Breast epithelium (tissue), 3 donors: ENCODE measurements around the gene PLD5.

Source experiments
- CTCF ChIP-seq, 3 donors: fragments of 450-650 bp; IDR thresholded peaks; one replicate each; pipeline ENCODE4 v1.5.1; 2016 to 2017; ENCODE audit warnings: antibody characterized with exemption in 3 of 3, mild to moderate bottlenecking in 3 of 3, moderate library complexity in 3 of 3
- POLR2A ChIP-seq: fragments of 450-650 bp; IDR thresholded peaks from one replicate; pipeline ENCODE4 v1.6.1; 2016; ENCODE audit warnings: antibody characterized with exemption, mild to moderate bottlenecking, moderate library complexity
- POLR2AphosphoS5 ChIP-seq, 3 donors: sonication (generic); formaldehyde crosslinking; IDR thresholded peaks; one replicate each; pipeline ENCODE4 v1.6.1; 2017; ENCODE audit warnings: antibody characterized with exemption in 3 of 3

- TF ChIP-seq CTCF (IDR thresholded peaks at IDR 0.05) = no peak
- no peak for TF ChIP-seq POLR2A
- TF ChIP-seq POLR2AphosphoS5 (IDR thresholded peaks at IDR 0.05) = no peak
Measured at GRCh38 chr1:242542271-242542670, 17.8 kb upstream of the PLD5 start.
